ENCODE data around the gene IFNG-AS1. TPM values are rescaled to one million over a fixed set of nuclear protein-coding genes. Genes with fewer than 3 reads are reported as not detected.

Gene IFNG-AS1
- total RNA-seq, result 1 to 10 TPM; 5.1 to 5.2 TPM

DNA sequence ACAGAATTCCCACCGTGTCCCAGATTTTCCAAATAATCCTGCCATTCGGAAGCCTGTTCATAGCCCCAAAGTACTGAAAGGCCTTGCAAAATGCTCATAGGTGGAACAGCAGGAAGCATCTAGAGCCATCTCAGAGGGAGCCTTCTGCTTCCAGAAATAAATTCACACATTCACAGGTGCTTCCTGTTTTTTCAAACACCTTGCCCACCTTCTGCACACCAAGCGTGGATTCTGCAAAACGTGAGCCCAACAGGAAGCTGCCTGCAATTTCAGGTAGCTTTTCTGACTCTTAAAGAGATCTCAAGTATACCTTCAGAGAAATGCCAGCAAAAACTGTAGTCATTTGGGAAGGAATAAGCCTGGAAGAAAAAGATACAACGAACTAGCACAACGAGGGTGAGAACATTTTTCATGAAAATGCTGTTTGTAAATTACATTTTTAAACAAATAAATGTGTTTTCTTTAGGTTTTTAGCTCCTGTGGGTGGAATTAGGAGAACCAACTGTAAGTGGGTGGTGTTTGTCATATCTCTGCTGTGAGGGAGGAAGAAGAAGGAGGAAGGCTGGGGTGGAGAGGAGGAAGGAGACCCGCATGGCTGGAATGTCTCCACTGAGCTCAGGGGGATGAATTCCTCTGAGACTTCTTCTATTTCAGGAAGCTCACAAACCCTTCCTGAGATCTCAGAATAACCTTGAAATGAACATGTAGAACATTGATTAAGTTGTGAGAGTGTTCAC, at the start of gene IFNG-AS1:
Gene IFNG-AS1, plus strand, starts transcription at position 264 of the 737 bp plus-strand sequence.
- Mint-ChIP-seq H3K27me3 (no peaks in the 10 kb centered on the region), H3K4me1 (peaks cover 16% of the 10 kb centered on the region), H3K36me3 (peaks cover 3% of the 10 kb centered on the region), H3K9me3 (peaks cover 3% of the 10 kb centered on the region), H3K27ac (peak within 1 kb of the TSS; percentile 5), H3K4me3 (peak within 1 kb of the TSS; percentile 1)
- POLR2A ChIA-PET, result no interaction called here
- DNase-seq, result no peak
- no peak for ATAC-seq (ENCODE audit: low read depth)

DNA sequence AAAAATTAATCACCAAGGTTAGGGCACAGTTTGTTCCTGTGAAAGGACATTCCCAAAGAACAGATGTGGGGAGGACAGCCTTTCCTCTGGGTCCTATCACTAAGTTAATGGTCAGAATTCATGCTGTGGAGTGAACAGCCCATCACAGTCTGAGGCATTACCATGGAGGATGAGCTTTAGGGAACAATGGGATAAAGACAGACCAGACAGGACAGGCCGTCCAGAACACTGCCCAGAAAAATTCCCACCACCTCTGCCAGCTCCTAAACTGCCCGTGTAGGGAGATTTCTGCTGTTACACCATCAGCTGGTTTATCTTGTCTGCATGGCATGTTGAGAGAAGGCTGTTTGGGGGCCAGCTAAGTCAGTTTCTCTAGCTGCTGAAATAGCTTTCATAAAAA, 49.6 kb upstream of the IFNG-AS1 start:
- POLR2A ChIA-PET, result no interaction called here
- Mint-ChIP-seq H3K4me1 (no peaks in the 10 kb centered on the region), H3K27ac (no peak overlapping the region), H3K4me3 (no peak overlapping the region), H3K36me3 (no peaks in the 10 kb centered on the region), H3K9me3 (no peaks in the 10 kb centered on the region), H3K27me3 (peaks cover 6% of the 10 kb centered on the region)
- no peak for ATAC-seq (ENCODE audit: low read depth)
- no peak for DNase-seq

DNA sequence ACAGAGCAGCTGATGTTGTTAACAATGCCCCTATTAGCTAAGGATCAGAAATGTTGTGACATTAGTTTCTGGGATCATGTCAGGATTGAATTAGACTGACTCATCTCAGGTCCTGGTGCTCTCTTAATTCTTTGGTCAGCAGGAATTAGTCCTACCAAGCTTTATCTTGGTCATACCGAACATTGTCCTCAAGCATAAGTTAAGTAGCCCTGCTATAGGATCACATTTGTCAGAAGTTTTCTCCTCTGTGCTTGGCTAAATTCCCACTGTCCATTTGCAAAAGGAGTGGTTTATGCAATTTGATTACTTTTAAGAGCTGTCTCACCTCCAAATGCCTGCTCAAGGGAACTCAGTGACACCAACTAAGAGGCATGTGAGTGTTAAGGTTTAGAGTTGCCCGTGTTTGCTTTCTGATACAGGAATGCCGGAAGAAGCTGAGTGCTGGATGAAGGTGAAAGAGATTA, 48.4 kb upstream of the IFNG-AS1 start:
- Mint-ChIP-seq H3K4me3 (no peak overlapping the region), H3K4me1 (no peaks in the 10 kb centered on the region), H3K36me3 (no peaks in the 10 kb centered on the region), H3K27me3 (peaks cover 6% of the 10 kb centered on the region), H3K9me3 (no peaks in the 10 kb centered on the region), H3K27ac (no peak overlapping the region)
- ATAC-seq (ENCODE audit: low read depth), result no peak
- POLR2A ChIA-PET, result no interaction called here
- DNase-seq, result no peak

DNA sequence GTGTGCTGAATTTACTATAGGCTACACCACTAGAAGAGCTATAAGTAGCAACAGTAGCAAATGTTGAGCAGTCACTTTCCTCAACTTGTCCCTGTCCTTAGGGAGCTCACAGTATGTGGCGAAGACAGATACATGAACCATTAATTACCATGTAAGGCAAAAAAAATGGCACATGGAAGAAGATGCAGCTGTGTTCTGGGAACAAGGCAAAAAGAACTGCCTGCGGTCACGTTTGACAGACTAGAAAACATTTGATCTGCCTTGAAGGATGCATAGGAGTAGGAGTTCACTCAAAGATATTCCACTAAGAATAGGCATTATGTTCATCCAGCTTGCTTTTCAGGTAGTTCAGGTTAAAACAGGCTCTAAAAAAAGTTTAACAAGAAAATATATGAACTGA, 46.5 kb upstream of the IFNG-AS1 start:
- H3K4me1 Mint-ChIP-seq, result no peaks in the 10 kb centered on the region
- no peak overlapping the region for H3K4me3 Mint-ChIP-seq
- no peak overlapping the region for H3K27ac Mint-ChIP-seq
- H3K27me3 Mint-ChIP-seq, result peaks cover 6% of the 10 kb centered on the region
- H3K36me3 Mint-ChIP-seq, result no peaks in the 10 kb centered on the region
- H3K9me3 Mint-ChIP-seq, result no peaks in the 10 kb centered on the region
- no peak for ATAC-seq (ENCODE audit: low read depth)
- POLR2A ChIA-PET, result interaction anchor here (1.3 kb wide), 1 partner anchor 292 kb away, joined by 3 read pairs; no protein-coding TSS in a partner anchor
- no peak for DNase-seq

DNA sequence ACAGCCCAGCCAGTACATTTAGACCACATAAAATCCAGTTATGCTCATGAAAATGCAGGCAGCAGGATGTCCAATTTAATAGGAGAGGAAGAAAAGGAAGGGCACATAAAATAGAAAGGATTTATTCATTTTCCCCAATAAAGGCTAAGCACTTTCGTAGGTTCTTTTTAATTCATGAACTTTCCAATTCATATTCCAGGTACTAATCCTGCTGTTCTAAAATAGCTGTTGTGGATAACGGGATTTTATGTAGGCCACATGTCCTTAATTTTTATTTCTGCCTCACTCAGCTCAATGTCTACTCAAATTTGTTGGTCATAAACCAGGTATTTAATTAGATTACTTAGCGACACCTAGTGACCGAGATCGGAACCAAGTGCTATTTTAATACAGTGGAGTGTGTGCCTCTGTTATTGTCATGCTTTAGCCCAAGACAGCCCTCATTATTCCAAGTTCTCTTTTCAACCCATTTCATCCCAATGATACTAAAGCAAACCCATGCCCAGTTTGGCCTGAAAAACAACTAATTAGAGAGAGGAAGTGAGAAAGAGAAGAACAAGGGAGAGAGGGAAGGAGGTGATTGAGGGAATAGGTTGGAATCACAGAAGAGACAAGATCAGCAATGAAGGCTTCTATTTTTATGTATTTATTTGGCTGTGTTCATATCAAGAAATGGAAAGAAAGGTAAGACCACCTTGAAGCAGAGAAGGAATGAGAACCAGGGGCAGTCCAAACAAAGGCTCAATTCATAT, 45.9 kb upstream of the IFNG-AS1 start:
- H3K4me1 Mint-ChIP-seq, result no peaks in the 10 kb centered on the region
- peak; percentile 71 for ATAC-seq (ENCODE audit: low read depth)

DNA sequence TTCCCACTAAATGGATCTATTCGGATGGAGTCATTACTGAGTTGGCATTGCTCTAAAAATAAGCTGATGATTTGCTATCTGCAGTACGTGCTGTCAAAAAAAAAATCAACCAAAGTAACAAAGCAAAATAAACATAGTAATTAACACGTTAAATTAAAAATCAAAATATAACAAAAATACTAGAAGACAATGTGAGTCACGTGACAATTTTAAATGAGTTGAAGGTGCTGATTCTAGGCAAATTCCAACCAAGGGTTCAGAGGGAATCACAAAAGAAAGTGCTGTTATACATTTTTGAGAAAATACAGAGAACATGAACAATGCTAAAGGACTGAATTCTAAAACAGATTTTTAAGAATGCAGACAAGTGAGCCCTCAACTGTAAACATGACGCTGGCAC, 45.2 kb upstream of the IFNG-AS1 start:
- no peaks in the 10 kb centered on the region for H3K36me3 Mint-ChIP-seq
- peaks cover 6% of the 10 kb centered on the region for H3K27me3 Mint-ChIP-seq
- no peaks in the 10 kb centered on the region for H3K9me3 Mint-ChIP-seq
- POLR2A ChIA-PET, result no interaction called here
- no peak overlapping the region for H3K27ac Mint-ChIP-seq
- H3K4me3 Mint-ChIP-seq, result no peak overlapping the region
- no peak for ATAC-seq (ENCODE audit: low read depth)
- H3K4me1 Mint-ChIP-seq, result no peaks in the 10 kb centered on the region
- no peak for DNase-seq

More for the DNA sequence above, 45.9 kb upstream of the IFNG-AS1 start:
- Mint-ChIP-seq H3K9me3 (no peaks in the 10 kb centered on the region), H3K36me3 (no peaks in the 10 kb centered on the region), H3K27me3 (peaks cover 6% of the 10 kb centered on the region), H3K4me3 (no peak overlapping the region), H3K27ac (no peak overlapping the region)
- no peak for DNase-seq
- POLR2A ChIA-PET, result interaction anchor here (1.3 kb wide), 1 partner anchor 293 kb away, joined by 3 read pairs; no protein-coding TSS in a partner anchor

DNA sequence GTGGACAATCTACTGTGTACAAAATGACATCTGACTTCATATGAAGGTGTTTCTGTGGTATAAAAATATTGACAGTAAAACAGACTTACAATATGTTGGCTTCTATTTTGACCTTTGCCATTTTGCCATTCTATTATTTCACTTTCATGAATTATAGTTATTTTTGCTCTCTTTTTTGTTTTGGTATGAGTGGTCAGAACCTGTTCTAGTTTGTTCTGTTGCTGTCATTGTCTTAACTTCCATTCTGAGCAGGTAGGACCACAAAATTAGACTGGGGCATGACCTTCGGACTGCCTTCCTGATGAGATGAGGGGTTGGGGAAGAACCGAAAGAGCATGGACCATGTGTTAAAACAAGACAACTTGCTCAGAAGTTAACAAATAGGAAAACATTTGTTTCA, 36.5 kb upstream of the IFNG-AS1 start:
- H3K4me3 Mint-ChIP-seq, result no peak overlapping the region
- no peak overlapping the region for H3K27ac Mint-ChIP-seq
- peaks cover 4% of the 10 kb centered on the region for H3K27me3 Mint-ChIP-seq
- no peaks in the 10 kb centered on the region for H3K36me3 Mint-ChIP-seq
- H3K9me3 Mint-ChIP-seq, result peaks cover 1% of the 10 kb centered on the region
- no peak for DNase-seq
- POLR2A ChIA-PET, result no interaction called here
- H3K4me1 Mint-ChIP-seq, result no peaks in the 10 kb centered on the region
- no peak for ATAC-seq (ENCODE audit: low read depth)

DNA sequence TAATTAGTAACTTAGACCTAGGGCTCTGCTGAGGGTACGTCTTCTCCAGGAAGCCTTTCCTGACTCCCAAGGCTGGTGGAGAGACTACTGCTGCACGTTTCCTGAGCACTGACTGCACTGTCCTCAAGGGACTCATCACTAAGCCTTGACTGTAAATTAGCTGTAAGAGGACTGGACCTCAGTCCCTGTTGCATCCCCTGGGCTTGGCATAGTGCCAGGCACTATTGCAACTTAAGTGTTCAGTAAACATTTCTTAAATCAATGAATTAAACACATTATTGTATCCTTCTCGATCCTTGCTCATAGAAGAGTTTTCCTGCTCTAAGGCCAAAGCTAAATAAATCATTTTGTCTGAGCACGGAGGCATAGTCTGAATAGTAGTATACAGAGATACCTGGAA, 31.9 kb upstream of the IFNG-AS1 start:
- no peak overlapping the region for H3K4me3 Mint-ChIP-seq
- POLR2A ChIA-PET, result no interaction called here
- no peak for DNase-seq
- peaks cover 10% of the 10 kb centered on the region for H3K9me3 Mint-ChIP-seq
- H3K27ac Mint-ChIP-seq, result no peak overlapping the region
- ATAC-seq (ENCODE audit: low read depth), result no peak
- H3K36me3 Mint-ChIP-seq, result no peaks in the 10 kb centered on the region
- no peaks in the 10 kb centered on the region for H3K27me3 Mint-ChIP-seq
- H3K4me1 Mint-ChIP-seq, result no peaks in the 10 kb centered on the region

DNA sequence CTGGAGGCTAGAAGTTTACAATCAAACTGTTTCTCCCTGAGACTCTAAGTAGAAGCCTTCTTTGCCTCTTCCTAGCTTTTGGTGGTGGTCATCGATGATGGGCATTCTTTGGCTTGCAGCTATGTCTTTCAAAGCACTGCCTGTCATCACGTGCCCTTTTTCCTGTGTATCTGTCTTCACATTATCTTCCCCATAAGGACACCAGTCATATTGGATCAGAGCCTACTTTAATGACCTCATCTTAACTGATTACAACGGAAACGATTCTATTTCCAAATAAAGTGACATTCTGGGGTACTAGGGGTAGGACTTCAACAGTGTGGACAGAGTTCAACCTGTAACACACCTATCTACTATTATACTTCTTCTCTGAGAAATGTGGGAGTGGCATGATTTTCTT, 31.1 kb upstream of the IFNG-AS1 start:
- peaks cover 10% of the 10 kb centered on the region for H3K9me3 Mint-ChIP-seq
- H3K27ac Mint-ChIP-seq, result no peak overlapping the region
- no peak overlapping the region for H3K4me3 Mint-ChIP-seq
- no peaks in the 10 kb centered on the region for H3K36me3 Mint-ChIP-seq
- no peaks in the 10 kb centered on the region for H3K27me3 Mint-ChIP-seq
- POLR2A ChIA-PET, result no interaction called here
- ATAC-seq (ENCODE audit: low read depth) (no peak), DNase-seq (no peak)
- no peaks in the 10 kb centered on the region for H3K4me1 Mint-ChIP-seq

DNA sequence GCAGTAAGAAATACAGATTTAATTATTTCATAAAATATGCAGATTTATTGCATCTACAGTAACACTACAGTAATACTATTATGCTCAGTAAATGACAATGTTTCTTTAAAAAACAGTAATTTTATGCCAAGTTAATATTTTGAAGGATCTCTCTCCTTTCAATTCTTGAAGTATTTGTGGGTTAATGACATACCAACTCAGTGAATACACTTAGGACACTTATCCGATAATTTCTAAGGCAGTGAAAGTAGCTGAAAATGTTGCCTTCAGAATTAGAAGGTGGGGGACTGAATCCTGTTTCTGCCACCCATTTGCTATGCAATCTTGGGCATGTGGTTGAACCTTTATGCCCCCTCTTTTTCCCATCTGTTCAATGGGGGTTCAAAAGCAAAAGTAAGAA, 24.8 kb upstream of the IFNG-AS1 start:
- no peak overlapping the region for H3K4me3 Mint-ChIP-seq
- POLR2A ChIA-PET, result no interaction called here
- no peak overlapping the region for H3K27ac Mint-ChIP-seq
- H3K36me3 Mint-ChIP-seq, result no peaks in the 10 kb centered on the region
- H3K4me1 Mint-ChIP-seq, result no peaks in the 10 kb centered on the region
- ATAC-seq (ENCODE audit: low read depth), result no peak
- DNase-seq, result no peak
- peaks cover 9% of the 10 kb centered on the region for H3K9me3 Mint-ChIP-seq
- peaks cover 3% of the 10 kb centered on the region for H3K27me3 Mint-ChIP-seq

DNA sequence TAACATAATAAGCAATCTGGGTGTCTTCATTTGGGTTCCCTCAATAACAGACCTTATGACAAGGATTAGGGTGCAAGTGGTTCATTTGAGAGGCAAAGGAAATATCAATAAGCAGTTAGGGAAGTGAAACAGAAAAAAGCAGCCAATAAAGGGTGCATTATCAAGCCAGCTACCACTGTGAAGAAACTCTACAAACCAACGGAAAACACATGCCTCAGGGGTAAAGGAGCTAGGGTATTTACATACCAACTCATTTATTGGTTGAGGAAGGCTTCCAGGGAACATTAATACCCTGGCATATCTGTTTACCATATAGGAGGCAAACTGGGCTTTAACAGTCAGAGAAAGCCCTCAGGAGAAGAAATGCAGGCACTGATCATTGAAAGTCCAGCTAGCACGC, 22.7 kb upstream of the IFNG-AS1 start:
- Mint-ChIP-seq H3K4me3 (no peak overlapping the region), H3K4me1 (no peaks in the 10 kb centered on the region), H3K27me3 (peaks cover 3% of the 10 kb centered on the region), H3K36me3 (no peaks in the 10 kb centered on the region), H3K27ac (no peak overlapping the region), H3K9me3 (peaks cover 4% of the 10 kb centered on the region)
- DNase-seq (no peak), ATAC-seq (ENCODE audit: low read depth) (no peak)
- POLR2A ChIA-PET, result no interaction called here

DNA sequence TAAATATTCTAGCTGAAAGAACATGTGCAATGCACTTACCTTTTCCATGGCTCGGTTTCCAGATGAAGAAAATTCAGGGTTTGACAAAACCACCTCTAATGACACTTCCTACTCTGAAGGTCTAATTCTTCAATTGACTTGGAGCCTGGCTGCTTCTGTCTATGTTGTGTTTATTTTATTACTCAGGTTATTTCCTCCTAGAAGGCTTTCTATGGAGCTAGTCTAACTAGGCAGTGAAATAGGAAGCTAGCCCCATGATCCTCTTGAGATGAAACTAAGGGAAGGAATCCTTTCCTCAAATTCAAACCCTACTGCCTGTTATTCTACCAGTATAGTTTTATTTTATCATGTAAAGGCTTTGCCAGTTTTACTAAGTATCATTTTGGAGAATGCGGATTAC, 20.9 kb upstream of the IFNG-AS1 start:
- H3K36me3 Mint-ChIP-seq, result no peaks in the 10 kb centered on the region
- POLR2A ChIA-PET, result no interaction called here
- peaks cover 4% of the 10 kb centered on the region for H3K9me3 Mint-ChIP-seq
- H3K27ac Mint-ChIP-seq, result no peak overlapping the region
- no peak overlapping the region for H3K4me3 Mint-ChIP-seq
- H3K4me1 Mint-ChIP-seq, result no peaks in the 10 kb centered on the region
- no peak for DNase-seq
- H3K27me3 Mint-ChIP-seq, result peaks cover 5% of the 10 kb centered on the region
- no peak for ATAC-seq (ENCODE audit: low read depth)

DNA sequence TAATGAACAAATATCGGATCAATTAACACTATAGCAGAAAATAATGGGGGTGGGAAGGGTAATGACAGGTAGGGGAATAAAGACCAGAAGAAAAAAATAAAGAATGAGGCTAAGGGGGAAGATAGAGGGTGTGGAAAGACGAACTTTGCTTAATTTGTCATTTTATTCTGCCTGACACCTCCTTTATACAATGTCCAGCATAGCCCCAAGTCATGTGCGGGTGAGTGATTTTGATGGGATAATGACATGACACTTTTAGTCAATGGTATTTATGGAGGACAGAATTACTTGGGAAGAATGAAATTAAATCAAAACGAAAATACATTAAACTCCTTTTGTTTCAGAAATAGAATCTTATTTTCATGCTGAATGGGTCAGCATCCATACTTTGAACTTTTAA, 20.5 kb upstream of the IFNG-AS1 start:
- peaks cover 4% of the 10 kb centered on the region for H3K9me3 Mint-ChIP-seq
- H3K36me3 Mint-ChIP-seq, result no peaks in the 10 kb centered on the region
- H3K27ac Mint-ChIP-seq, result no peak overlapping the region
- DNase-seq (no peak), ATAC-seq (ENCODE audit: low read depth) (no peak)
- peaks cover 5% of the 10 kb centered on the region for H3K27me3 Mint-ChIP-seq
- no peak overlapping the region for H3K4me3 Mint-ChIP-seq
- POLR2A ChIA-PET, result no interaction called here
- no peaks in the 10 kb centered on the region for H3K4me1 Mint-ChIP-seq

Data from activated naive CD8-positive, alpha-beta T cell treated with anti-CD3 and anti-CD28 coated beads, Interleukin-2, amount 10 ng/mL, durations not matched to agents 7 days and 5 days (primary cell).